GM23338 (cell line): ENCODE measurements around the gene NECAP2.
"Not testable (repeated sequence)": the region's sequence is repeated elsewhere in the genome, so short reads cannot be mapped to it uniquely, and the experiment has no call there.

ENCODE experiments used
- EZH2 ChIP-seq: fragments of 200-600 bp; sonication (generic); IDR thresholded peaks from one replicate; pipeline ENCODE4 v1.8.0; 2017; ENCODE audit warnings: antibody characterized with exemption, mild to moderate bottlenecking, low read depth; ENCODE audit not compliant: unreplicated experiment
- EZH2phosphoT487 ChIP-seq: fragments of 200-600 bp; sonication (generic); IDR thresholded peaks from one replicate; pipeline ENCODE4 v1.8.1; 2018; ENCODE audit warnings: antibody characterized with exemption; ENCODE audit not compliant: unreplicated experiment
- POLR2AphosphoS5 ChIP-seq: IDR thresholded peaks from 2 replicates; pipeline ENCODE4 v1.6.1; 2016; ENCODE audit warnings: antibody characterized with exemption, low read depth
- TF ChIP-seq, protein P1 (sequence below), 2 experiments: fragments of 200-600 bp in 1 of 2; sonication (generic) in 1 of 2; conservative IDR thresholded peaks; 2 replicates each; pipeline versions ENCODE4 v1.5.1 to v1.6.1; 2016 to 2017; ENCODE audit warnings: antibody characterized with exemption in 2 of 2, low read depth in 2 of 2, mild to moderate bottlenecking in 2 of 2, moderate library complexity in 1 of 2
- TF ChIP-seq, protein P2 (sequence below): IDR thresholded peaks from one replicate; pipeline ENCODE4 v1.6.1; 2018; ENCODE audit warnings: antibody characterized with exemption; ENCODE audit not compliant: unreplicated experiment

DNA sequence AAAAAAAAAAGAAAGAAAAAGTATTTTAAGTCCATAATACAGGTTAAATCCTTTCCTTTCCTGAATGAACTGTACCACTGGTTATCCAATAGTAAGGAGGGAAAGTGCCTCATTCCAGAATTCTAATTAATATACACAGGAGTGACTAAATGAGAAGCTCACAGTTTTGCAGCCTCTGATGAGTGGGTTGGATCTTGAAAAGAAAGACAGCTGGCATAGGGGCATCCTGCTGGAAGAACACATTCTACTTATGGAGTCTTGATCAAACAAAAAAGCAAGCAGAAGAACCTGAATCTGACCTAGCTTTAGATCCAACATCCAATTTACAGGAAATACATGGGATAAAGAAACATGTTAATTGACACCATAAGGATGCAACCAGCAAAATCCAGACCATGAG is 46.5 kb downstream of the NECAP2 start:
- not testable (repeated sequence) for TF ChIP-seq EZH2phosphoT487, POLR2AphosphoS5, EZH2
- TF ChIP-seq, protein P1, sequence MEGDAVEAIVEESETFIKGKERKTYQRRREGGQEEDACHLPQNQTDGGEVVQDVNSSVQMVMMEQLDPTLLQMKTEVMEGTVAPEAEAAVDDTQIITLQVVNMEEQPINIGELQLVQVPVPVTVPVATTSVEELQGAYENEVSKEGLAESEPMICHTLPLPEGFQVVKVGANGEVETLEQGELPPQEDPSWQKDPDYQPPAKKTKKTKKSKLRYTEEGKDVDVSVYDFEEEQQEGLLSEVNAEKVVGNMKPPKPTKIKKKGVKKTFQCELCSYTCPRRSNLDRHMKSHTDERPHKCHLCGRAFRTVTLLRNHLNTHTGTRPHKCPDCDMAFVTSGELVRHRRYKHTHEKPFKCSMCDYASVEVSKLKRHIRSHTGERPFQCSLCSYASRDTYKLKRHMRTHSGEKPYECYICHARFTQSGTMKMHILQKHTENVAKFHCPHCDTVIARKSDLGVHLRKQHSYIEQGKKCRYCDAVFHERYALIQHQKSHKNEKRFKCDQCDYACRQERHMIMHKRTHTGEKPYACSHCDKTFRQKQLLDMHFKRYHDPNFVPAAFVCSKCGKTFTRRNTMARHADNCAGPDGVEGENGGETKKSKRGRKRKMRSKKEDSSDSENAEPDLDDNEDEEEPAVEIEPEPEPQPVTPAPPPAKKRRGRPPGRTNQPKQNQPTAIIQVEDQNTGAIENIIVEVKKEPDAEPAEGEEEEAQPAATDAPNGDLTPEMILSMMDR (conservative IDR thresholded peaks at IDR 0.05; ENCODE audit: low read depth in 2 of 2): not testable (repeated sequence)
- TF ChIP-seq, protein P2, sequence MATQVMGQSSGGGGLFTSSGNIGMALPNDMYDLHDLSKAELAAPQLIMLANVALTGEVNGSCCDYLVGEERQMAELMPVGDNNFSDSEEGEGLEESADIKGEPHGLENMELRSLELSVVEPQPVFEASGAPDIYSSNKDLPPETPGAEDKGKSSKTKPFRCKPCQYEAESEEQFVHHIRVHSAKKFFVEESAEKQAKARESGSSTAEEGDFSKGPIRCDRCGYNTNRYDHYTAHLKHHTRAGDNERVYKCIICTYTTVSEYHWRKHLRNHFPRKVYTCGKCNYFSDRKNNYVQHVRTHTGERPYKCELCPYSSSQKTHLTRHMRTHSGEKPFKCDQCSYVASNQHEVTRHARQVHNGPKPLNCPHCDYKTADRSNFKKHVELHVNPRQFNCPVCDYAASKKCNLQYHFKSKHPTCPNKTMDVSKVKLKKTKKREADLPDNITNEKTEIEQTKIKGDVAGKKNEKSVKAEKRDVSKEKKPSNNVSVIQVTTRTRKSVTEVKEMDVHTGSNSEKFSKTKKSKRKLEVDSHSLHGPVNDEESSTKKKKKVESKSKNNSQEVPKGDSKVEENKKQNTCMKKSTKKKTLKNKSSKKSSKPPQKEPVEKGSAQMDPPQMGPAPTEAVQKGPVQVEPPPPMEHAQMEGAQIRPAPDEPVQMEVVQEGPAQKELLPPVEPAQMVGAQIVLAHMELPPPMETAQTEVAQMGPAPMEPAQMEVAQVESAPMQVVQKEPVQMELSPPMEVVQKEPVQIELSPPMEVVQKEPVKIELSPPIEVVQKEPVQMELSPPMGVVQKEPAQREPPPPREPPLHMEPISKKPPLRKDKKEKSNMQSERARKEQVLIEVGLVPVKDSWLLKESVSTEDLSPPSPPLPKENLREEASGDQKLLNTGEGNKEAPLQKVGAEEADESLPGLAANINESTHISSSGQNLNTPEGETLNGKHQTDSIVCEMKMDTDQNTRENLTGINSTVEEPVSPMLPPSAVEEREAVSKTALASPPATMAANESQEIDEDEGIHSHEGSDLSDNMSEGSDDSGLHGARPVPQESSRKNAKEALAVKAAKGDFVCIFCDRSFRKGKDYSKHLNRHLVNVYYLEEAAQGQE: not testable (repeated sequence)
